ENCODE data around the gene C2orf15.

Gene C2orf15

DNA sequence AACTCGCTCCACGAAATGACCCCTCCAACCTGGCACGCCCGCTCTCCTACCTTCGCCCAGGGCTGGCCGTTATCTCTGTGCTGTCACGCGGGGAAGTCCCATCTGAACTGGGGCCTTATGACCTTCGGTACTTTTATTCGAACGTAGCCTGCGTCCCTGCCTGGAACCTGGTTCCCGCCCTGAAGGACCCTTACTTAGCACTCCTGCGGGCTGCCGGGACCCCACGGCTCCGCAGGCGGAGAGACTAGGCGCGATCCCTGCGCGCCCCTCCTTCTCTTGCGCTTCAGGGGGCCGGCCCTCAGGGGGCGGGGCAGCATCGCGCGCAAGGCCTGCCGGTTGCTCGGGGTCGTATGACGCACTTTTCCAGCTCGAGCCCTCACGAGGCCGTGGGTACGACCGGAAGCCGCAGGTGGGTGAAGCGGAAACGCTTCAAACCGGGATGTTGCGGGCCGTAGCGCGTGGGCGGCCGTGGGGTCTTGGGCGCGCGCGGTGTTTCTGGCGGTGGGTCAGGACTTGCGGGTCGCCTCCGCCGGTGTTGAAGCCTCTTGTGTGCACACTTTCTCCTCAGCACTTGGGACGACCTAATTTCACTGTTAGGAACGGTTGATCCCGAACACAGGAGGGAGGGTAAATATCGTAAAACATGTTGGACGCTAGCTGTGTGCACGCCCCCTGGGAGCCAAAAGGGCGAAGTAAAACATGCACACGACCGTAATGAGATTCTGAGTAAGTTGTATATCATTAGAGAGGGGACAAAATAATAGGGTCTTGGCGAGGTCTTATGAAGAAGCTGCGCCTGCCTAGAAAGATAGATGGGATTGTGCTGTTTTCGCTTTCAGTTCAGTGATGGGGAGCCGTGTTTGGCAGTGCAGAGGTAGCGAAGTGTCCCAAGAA, 13.4 kb downstream of the C2orf15 start, which contains the start of the genes LIPT1 and TSGA10 (continued):
- TF ChIP-seq, protein P1, sequence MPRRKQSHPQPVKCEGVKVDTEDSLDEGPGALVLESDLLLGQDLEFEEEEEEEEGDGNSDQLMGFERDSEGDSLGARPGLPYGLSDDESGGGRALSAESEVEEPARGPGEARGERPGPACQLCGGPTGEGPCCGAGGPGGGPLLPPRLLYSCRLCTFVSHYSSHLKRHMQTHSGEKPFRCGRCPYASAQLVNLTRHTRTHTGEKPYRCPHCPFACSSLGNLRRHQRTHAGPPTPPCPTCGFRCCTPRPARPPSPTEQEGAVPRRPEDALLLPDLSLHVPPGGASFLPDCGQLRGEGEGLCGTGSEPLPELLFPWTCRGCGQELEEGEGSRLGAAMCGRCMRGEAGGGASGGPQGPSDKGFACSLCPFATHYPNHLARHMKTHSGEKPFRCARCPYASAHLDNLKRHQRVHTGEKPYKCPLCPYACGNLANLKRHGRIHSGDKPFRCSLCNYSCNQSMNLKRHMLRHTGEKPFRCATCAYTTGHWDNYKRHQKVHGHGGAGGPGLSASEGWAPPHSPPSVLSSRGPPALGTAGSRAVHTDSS (tag by site-specific recombination; IDR thresholded peaks at IDR 0.05), result no peak
- TF ChIP-seq ZNF404 (tag by site-specific recombination; IDR thresholded peaks at IDR 0.05) (no peak), ZNF175 (tag by site-specific recombination; IDR thresholded peaks at IDR 0.05) (no peak), ZBTB17 (tag by site-specific recombination; IDR thresholded peaks at IDR 0.05) (peak; percentile 67; the same call in 1 of the 2 replicates), ZNF555 (tag by site-specific recombination; conservative IDR thresholded peaks at IDR 0.05) (no peak), ZNF449 (tag by site-specific recombination; IDR thresholded peaks at IDR 0.05) (0 out of 2 replicates have a peak, but pooled peaks have one; percentile 12), KLF16 (tag by site-specific recombination; IDR thresholded peaks at IDR 0.05) (peak; percentile 53; the same call in 1 of the 2 replicates), ZNF366 (tag by site-specific recombination; conservative IDR thresholded peaks at IDR 0.05) (no peak), ZBTB26 (tag by site-specific recombination; optimal IDR thresholded peaks at IDR 0.05) (peak; percentile 93), ZNF292 (tag by site-specific recombination; IDR thresholded peaks at IDR 0.05; ENCODE audit: borderline replicate concordance, low read depth) (no peak), GFI1B (tag by site-specific recombination; IDR thresholded peaks at IDR 0.05) (no peak), MEIS1 (CRISPR knock-in tag; IDR thresholded peaks at IDR 0.05; ENCODE audit: borderline replicate concordance) (no peak), ZNF473 (tag by site-specific recombination; IDR thresholded peaks at IDR 0.05) (no peak), ZNF248 (tag by site-specific recombination; IDR thresholded peaks at IDR 0.05) (no peak), ZNF768 (tag by site-specific recombination; IDR thresholded peaks at IDR 0.05) (no peak), ZNF174 (tag by site-specific recombination; IDR thresholded peaks at IDR 0.05) (no peak), ZNF423 (tag by site-specific recombination; IDR thresholded peaks at IDR 0.05) (no peak), ZNF664 (tag by site-specific recombination; IDR thresholded peaks at IDR 0.05) (no peak), ZSCAN4 (tag by site-specific recombination; IDR thresholded peaks at IDR 0.05) (no peak), BCL11A (tag by site-specific recombination; IDR thresholded peaks at IDR 0.05; ENCODE audit: low read depth) (no peak), WT1 (tag by site-specific recombination; IDR thresholded peaks at IDR 0.05) (no peak; the same call in 1 of the 2 replicates), ZNF23 (tag by site-specific recombination; IDR thresholded peaks at IDR 0.05; ENCODE audit: borderline replicate concordance) (no peak), ZNF157 (tag by site-specific recombination; IDR thresholded peaks at IDR 0.05) (no peak), ZNF426 (tag by site-specific recombination; IDR thresholded peaks at IDR 0.05) (no peak), ZNF324 (tag by site-specific recombination; IDR thresholded peaks at IDR 0.05) (no peak)
- TF ChIP-seq, protein P2, sequence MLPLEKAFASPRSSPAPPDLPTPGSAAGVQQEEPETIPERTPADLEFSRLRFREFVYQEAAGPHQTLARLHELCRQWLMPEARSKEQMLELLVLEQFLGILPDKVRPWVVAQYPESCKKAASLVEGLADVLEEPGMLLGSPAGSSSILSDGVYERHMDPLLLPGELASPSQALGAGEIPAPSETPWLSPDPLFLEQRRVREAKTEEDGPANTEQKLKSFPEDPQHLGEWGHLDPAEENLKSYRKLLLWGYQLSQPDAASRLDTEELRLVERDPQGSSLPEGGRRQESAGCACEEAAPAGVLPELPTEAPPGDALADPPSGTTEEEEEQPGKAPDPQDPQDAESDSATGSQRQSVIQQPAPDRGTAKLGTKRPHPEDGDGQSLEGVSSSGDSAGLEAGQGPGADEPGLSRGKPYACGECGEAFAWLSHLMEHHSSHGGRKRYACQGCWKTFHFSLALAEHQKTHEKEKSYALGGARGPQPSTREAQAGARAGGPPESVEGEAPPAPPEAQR (tag by site-specific recombination; IDR thresholded peaks at IDR 0.05), result no peak
- TF ChIP-seq, protein P3, sequence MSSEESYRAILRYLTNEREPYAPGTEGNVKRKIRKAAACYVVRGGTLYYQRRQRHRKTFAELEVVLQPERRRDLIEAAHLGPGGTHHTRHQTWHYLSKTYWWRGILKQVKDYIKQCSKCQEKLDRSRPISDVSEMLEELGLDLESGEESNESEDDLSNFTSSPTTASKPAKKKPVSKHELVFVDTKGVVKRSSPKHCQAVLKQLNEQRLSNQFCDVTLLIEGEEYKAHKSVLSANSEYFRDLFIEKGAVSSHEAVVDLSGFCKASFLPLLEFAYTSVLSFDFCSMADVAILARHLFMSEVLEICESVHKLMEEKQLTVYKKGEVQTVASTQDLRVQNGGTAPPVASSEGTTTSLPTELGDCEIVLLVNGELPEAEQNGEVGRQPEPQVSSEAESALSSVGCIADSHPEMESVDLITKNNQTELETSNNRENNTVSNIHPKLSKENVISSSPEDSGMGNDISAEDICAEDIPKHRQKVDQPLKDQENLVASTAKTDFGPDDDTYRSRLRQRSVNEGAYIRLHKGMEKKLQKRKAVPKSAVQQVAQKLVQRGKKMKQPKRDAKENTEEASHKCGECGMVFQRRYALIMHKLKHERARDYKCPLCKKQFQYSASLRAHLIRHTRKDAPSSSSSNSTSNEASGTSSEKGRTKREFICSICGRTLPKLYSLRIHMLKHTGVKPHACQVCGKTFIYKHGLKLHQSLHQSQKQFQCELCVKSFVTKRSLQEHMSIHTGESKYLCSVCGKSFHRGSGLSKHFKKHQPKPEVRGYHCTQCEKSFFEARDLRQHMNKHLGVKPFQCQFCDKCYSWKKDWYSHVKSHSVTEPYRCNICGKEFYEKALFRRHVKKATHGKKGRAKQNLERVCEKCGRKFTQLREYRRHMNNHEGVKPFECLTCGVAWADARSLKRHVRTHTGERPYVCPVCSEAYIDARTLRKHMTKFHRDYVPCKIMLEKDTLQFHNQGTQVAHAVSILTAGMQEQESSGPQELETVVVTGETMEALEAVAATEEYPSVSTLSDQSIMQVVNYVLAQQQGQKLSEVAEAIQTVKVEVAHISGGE (tag by site-specific recombination; conservative IDR thresholded peaks at IDR 0.05; ENCODE audit: low read depth), result peak; percentile 96
- TF ChIP-seq, protein P4, sequence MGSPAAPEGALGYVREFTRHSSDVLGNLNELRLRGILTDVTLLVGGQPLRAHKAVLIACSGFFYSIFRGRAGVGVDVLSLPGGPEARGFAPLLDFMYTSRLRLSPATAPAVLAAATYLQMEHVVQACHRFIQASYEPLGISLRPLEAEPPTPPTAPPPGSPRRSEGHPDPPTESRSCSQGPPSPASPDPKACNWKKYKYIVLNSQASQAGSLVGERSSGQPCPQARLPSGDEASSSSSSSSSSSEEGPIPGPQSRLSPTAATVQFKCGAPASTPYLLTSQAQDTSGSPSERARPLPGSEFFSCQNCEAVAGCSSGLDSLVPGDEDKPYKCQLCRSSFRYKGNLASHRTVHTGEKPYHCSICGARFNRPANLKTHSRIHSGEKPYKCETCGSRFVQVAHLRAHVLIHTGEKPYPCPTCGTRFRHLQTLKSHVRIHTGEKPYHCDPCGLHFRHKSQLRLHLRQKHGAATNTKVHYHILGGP (tag by site-specific recombination; IDR thresholded peaks at IDR 0.05), result no peak
